GM12878 (cell line): ENCODE measurements around the gene ERBB3. TPM values are rescaled to one million over a fixed set of nuclear protein-coding genes. Genes with fewer than 3 reads are reported as not detected.

Experiments used
- ATF2 ChIP-seq: IDR thresholded peaks from 2 replicates; pipeline ENCODE4 v1.6.1; 2012; ENCODE audit warnings: low read length, inconsistent platforms
- ATF3 ChIP-seq: IDR thresholded peaks from 2 replicates; pipeline ENCODE4 v1.6.1; 2011; ENCODE audit warnings: low read depth, mild to moderate bottlenecking, low read length, moderate library complexity, borderline replicate concordance; ENCODE audit errors: extremely low read depth
- BMI1 ChIP-seq: fragments of 450-650 bp; IDR thresholded peaks from 2 replicates; pipeline ENCODE4 v1.6.1; 2016; ENCODE audit warnings: mild to moderate bottlenecking, moderate library complexity, borderline replicate concordance
- BRCA1 ChIP-seq: IDR thresholded peaks from 2 replicates; pipeline ENCODE4 v1.6.1; 2011; ENCODE audit warnings: low read depth, low read length, improper control_type of control experiment
- CHD1 ChIP-seq: IDR thresholded peaks from 2 replicates; pipeline ENCODE4 v1.6.1; 2012; ENCODE audit warnings: low read depth, low read length, improper control_type of control experiment
- E2F4 ChIP-seq: IDR thresholded peaks from 2 replicates; pipeline ENCODE4 v1.6.1; 2012; ENCODE audit warnings: low read depth, low read length, improper control_type of control experiment
- ESRRA ChIP-seq: IDR thresholded peaks from 2 replicates; pipeline ENCODE4 v1.6.1; 2012; ENCODE audit warnings: mild to moderate bottlenecking, low read length, improper control_type of control experiment
- GATAD2B ChIP-seq: fragments of 450-650 bp; conservative IDR thresholded peaks from 2 replicates; pipeline ENCODE4 v1.6.1; 2017; ENCODE audit warnings: low read depth, mild to moderate bottlenecking, moderate library complexity
- IKZF1 ChIP-seq: fragments of 450-650 bp; conservative IDR thresholded peaks from 2 replicates; pipeline ENCODE4 v1.6.1; 2017; ENCODE audit warnings: antibody characterized with exemption, mild to moderate bottlenecking
- MXI1 ChIP-seq: fragments of 150-350 bp; IDR thresholded peaks from 2 replicates; pipeline ENCODE4 v1.6.1; 2011; ENCODE audit warnings: low read depth, mild to moderate bottlenecking, inconsistent platforms, low read length, improper control_type of control experiment
- MYB ChIP-seq: fragments of 150-350 bp; IDR thresholded peaks from 2 replicates; pipeline ENCODE4 v1.6.1; 2014; ENCODE audit warnings: mild to moderate bottlenecking, low read depth, low read length, borderline replicate concordance
- NRF1 ChIP-seq: conservative IDR thresholded peaks from 2 replicates; pipeline ENCODE4 v1.6.1; 2011; ENCODE audit warnings: mild to moderate bottlenecking, low read depth, low read length, improper control_type of control experiment
- PKNOX1 ChIP-seq: fragments of 450-650 bp; IDR thresholded peaks from 2 replicates; pipeline ENCODE4 v1.6.1; 2016; ENCODE audit warnings: mild to moderate bottlenecking
- POLR2AphosphoS2 ChIP-seq: IDR thresholded peaks from 2 replicates; pipeline ENCODE4 v1.6.1; 2011; ENCODE audit warnings: low read depth, mild to moderate bottlenecking, low read length, improper control_type of control experiment, moderate library complexity
- PRDM15 ChIP-seq: fragments of 450-650 bp; formaldehyde crosslinking; IDR thresholded peaks from 2 replicates; pipeline ENCODE4 v1.4.0; 2020; ENCODE audit warnings: mild to moderate bottlenecking, moderate library complexity
- RAD21 ChIP-seq: IDR thresholded peaks from 2 replicates; pipeline ENCODE4 v1.6.1; 2011; ENCODE audit warnings: mild to moderate bottlenecking, low read depth, low read length, moderate library complexity; ENCODE audit not compliant: insufficient read depth
- RB1 ChIP-seq: fragments of 450-650 bp; formaldehyde crosslinking; IDR thresholded peaks from 2 replicates; pipeline ENCODE4 v1.6.1; 2017; ENCODE audit warnings: mild to moderate bottlenecking, borderline replicate concordance
- RFX5 ChIP-seq: IDR thresholded peaks from 2 replicates; pipeline ENCODE4 v1.6.1; 2011; ENCODE audit warnings: low read depth, low read length, improper control_type of control experiment
- SMARCA5 ChIP-seq: fragments of 450-650 bp; IDR thresholded peaks from 2 replicates; pipeline ENCODE4 v1.6.1; 2017; ENCODE audit warnings: mild to moderate bottlenecking
- SPI1 ChIP-seq: IDR thresholded peaks from 2 replicates; pipeline ENCODE4 v1.6.1; 2011; ENCODE audit warnings: low read depth, mild to moderate bottlenecking, low read length, moderate library complexity, borderline replicate concordance; ENCODE audit not compliant: insufficient read depth
- STAT1 ChIP-seq: fragments of 450-650 bp; conservative IDR thresholded peaks from 2 replicates; pipeline ENCODE4 v1.6.1; 2014; ENCODE audit warnings: antibody characterized with exemption, mild to moderate bottlenecking
- TCF3 ChIP-seq: IDR thresholded peaks from 2 replicates; pipeline ENCODE4 v1.6.1; 2012; ENCODE audit warnings: low read depth, mild to moderate bottlenecking, low read length, borderline replicate concordance; ENCODE audit not compliant: insufficient read depth
- polyA plus RNA-seq, 11 experiments: library from polyadenylated mRNA; depleted of rRNA in 4 of 11; unstranded in 6 of 11; stranded (reverse) in 5 of 11; fragments of >200 nt; fragmentation: Nextera tagmentation in 4 of 11; fragmentation: Illumina TruSeq in 1 of 11; extraction: Ambion mirVana in 4 of 11; extraction: Trizol in 1 of 11; gene quantifications; 1 replicate in 1 of 11; 2 replicates in 10 of 11; pipeline versions ENCODE4 v1.2.1 to v1.2.3, GENCODE V29; 2011 to 2016; ENCODE audit warnings: inconsistent platforms in 2 of 11, missing spikeins in 2 of 11, low read depth in 1 of 11
- total RNA-seq, 4 experiments: library from RNA; depleted of rRNA in 3 of 4; stranded (reverse); fragments of >200 nt in 3 of 4; fragmentation: Illumina TruSeq in 1 of 4; extraction: Trizol in 1 of 4; gene quantifications; 2 replicates each; pipeline versions ENCODE4 v1.2.1 to v1.2.3, GENCODE V29; 2013 to 2021

Gene ERBB3
- total and polyA plus RNA-seq, 10 of the 15 experiments (the other 5 are each of a cell fraction or from before 2014, with no cell fraction given): 0.03 to 0.72 (median 0.04) TPM; not detected in 5

- TF ChIP-seq PRDM15 (CRISPR knock-in tag): no peak
- no peak for TF ChIP-seq ATF3
- no peak for TF ChIP-seq SPI1
- no peak for TF ChIP-seq STAT1
- peak; percentile 66; the same call in 1 of the 2 replicates for TF ChIP-seq TCF3
- TF ChIP-seq RB1: 0 out of 2 replicates have a peak, but pooled peaks have one; percentile 44
- TF ChIP-seq RAD21: no peak
- TF ChIP-seq GATAD2B: 0 out of 2 replicates have a peak, but pooled peaks have one; percentile 39
- TF ChIP-seq IKZF1: peak; percentile 53; the same call in 1 of the 2 replicates
- no peak for TF ChIP-seq E2F4
- no peak for TF ChIP-seq NRF1
- TF ChIP-seq MXI1: no peak
- TF ChIP-seq BMI1: no peak
- TF ChIP-seq CHD1: no peak
- no peak for TF ChIP-seq ESRRA
- TF ChIP-seq SMARCA5: no peak
- TF ChIP-seq MYB: no peak
- TF ChIP-seq BRCA1: no peak
- no peak for TF ChIP-seq PKNOX1
- no peak for TF ChIP-seq RFX5
- TF ChIP-seq POLR2AphosphoS2: no peak
- no peak for TF ChIP-seq ATF2
Observed at GRCh38 chr12:56078931-56079722, 838 bp upstream of the ERBB3 start (continued).
